Left ventricle myocardium inferior (tissue), 1 donor: ENCODE measurements around the gene FBLN5. TPM values are rescaled to one million over a fixed set of nuclear protein-coding genes. Genes with fewer than 3 reads are reported as not detected.

Experiments
- DNase-seq: peaks from one replicate; pipeline ENCODE4 v3.0.0-alpha.2; 2020
- H3K27ac ChIP-seq: fragments of 200-600 bp; replicated peaks from 2 replicates; pipeline ENCODE4 v1.8.0; 2021
- H3K27me3 ChIP-seq: fragments of 200-600 bp; 2 replicates; pipeline ENCODE4 v1.8.0; 2021; ENCODE audit warnings: low read depth
- H3K36me3 ChIP-seq: fragments of 200-600 bp; 2 replicates; pipeline ENCODE4 v1.8.0; 2021
- H3K4me1 ChIP-seq: fragments of 200-600 bp; 2 replicates; pipeline ENCODE4 v1.8.0; 2021
- H3K4me3 ChIP-seq: fragments of 200-600 bp; 2 replicates; pipeline ENCODE4 v1.8.0; 2021; ENCODE audit warnings: mild to moderate bottlenecking, moderate library complexity
- H3K9me3 ChIP-seq: fragments of 200-600 bp; replicated peaks from 2 replicates; pipeline ENCODE4 v1.8.0; 2021
- intact Hi-C: fragments of 100-400 bp; cut with micrococcal nuclease; formaldehyde crosslinking; loops from one replicate; pipeline ENCODE4 v1.11.0; 2022
- total RNA-seq: library from RNA; stranded (reverse); fragmentation: NEBNext Ultra II Directional; extraction: Animal tissue kit (Norgen Biotek cat#: 25700); gene quantifications from one replicate; pipeline ENCODE4 v1.2.1, GENCODE V29; 2021
- TF ChIP-seq, protein P1 (sequence below): fragments of 200-600 bp; IDR thresholded peaks from 2 replicates; pipeline ENCODE4 v1.8.0; 2021; ENCODE audit warnings: antibody characterized with exemption, mild to moderate bottlenecking, borderline replicate concordance
- donor health status: DM: no; HTN: yes; CAD: no; lungs with severe emphysema.

Gene FBLN5
- total RNA-seq, 1 donor from 2014 or later = 62.5 TPM

DNA sequence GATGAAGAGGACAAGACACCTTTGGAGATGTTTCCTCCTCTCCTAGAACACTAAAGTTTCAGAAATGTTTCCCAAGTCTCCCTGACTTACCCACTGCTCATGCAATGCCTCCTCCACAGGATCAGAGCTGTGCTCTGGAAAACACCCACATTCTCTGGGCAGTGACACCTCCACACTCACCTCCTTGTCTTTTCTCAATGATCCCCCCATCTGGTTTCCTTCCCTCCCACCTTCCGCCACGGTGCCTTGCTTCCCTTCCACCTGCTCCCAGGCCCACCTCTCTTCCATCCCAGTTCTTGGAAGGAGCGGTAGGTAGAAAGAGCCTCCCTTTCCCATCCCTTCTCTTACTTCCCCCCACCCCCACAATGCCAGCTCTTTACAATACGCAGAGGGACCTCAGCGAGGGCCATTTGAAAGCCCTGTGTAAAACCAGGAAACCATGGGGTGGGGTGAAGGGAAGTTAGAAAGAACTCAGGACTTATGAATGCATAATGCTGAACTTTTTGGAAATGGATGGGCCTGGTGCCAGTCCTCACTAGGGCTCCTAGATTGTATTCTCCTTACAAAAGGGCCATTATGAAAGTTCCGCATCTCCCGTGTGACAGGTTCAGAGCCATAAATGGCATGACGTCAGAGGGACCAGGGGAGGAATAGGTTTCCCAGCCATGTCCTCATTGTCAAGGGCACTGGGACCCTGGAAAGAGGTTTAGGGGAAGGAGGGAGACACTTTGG, 12.8 kb downstream of the FBLN5 start:
- H3K4me3 ChIP-seq = no peak overlapping the region
- H3K4me1 ChIP-seq = peaks cover 24% of the 10 kb centered on the region
- peaks cover 26% of the 10 kb centered on the region for H3K27me3 ChIP-seq
- no peak for DNase-seq
- intact Hi-C loops = no loop called here
- peak overlapping the region; percentile 55 for H3K27ac ChIP-seq
- TF ChIP-seq, protein P1, sequence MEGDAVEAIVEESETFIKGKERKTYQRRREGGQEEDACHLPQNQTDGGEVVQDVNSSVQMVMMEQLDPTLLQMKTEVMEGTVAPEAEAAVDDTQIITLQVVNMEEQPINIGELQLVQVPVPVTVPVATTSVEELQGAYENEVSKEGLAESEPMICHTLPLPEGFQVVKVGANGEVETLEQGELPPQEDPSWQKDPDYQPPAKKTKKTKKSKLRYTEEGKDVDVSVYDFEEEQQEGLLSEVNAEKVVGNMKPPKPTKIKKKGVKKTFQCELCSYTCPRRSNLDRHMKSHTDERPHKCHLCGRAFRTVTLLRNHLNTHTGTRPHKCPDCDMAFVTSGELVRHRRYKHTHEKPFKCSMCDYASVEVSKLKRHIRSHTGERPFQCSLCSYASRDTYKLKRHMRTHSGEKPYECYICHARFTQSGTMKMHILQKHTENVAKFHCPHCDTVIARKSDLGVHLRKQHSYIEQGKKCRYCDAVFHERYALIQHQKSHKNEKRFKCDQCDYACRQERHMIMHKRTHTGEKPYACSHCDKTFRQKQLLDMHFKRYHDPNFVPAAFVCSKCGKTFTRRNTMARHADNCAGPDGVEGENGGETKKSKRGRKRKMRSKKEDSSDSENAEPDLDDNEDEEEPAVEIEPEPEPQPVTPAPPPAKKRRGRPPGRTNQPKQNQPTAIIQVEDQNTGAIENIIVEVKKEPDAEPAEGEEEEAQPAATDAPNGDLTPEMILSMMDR = no peak
- H3K36me3 ChIP-seq = peaks cover 6% of the 10 kb centered on the region
- H3K9me3 ChIP-seq = peaks cover under 1% of the 10 kb centered on the region

- Histone ChIP-seq H3K36me3 (no peaks in the 10 kb centered on the region), H3K4me1 (peaks cover 36% of the 10 kb centered on the region), H3K27me3 (peaks cover 35% of the 10 kb centered on the region), H3K4me3 (no peak overlapping the region), H3K27ac (peak overlapping the region; percentile 55), H3K9me3 (no peaks in the 10 kb centered on the region)
- intact Hi-C loops = no loop called here
- DNase-seq = no peak
- TF ChIP-seq, protein P1 = no peak
These were observed 15.9 kb downstream of the FBLN5 start for GRCh38 chr14:91931478-91932088.

GRCh38 chr14:91929700-91930099, 17.8 kb downstream of the FBLN5 start:
- TF ChIP-seq, protein P1 = no peak
- Histone ChIP-seq H3K27ac (peak overlapping the region; percentile 40), H3K36me3 (no peaks in the 10 kb centered on the region), H3K4me1 (peaks cover 50% of the 10 kb centered on the region), H3K4me3 (no peak overlapping the region), H3K9me3 (no peaks in the 10 kb centered on the region), H3K27me3 (peaks cover 41% of the 10 kb centered on the region)
- no peak for DNase-seq
- intact Hi-C loops = no loop called here

DNA sequence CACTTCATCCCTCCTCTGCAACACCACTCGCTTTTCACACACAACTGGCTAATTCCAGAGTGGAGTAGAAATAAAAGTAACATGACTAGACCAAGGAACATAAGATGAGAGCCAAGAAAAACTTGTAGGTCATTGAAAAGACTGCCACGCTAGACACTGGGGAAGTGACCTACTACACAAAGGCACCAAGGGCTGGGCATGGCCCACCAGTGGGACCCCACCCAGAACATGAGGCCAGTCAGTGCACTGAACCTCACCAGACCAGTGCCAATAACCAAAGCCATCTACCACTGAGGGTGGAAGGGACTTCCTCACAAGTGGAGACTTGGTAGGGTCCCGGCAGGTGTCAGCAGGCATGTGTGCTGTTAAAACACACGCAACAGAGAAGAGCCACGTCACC, 19.7 kb downstream of the FBLN5 start:
- intact Hi-C loops = no loop called here
- peaks cover 45% of the 10 kb centered on the region for H3K4me1 ChIP-seq
- no peaks in the 10 kb centered on the region for H3K36me3 ChIP-seq
- H3K4me3 ChIP-seq = no peak overlapping the region
- no peak for DNase-seq
- peak overlapping the region; percentile 11 for H3K27ac ChIP-seq
- H3K27me3 ChIP-seq = peaks cover 38% of the 10 kb centered on the region
- H3K9me3 ChIP-seq = no peaks in the 10 kb centered on the region
- TF ChIP-seq, protein P1 = no peak

- Histone ChIP-seq H3K9me3 (no peaks in the 10 kb centered on the region), H3K4me1 (peaks cover 45% of the 10 kb centered on the region), H3K27me3 (peaks cover 38% of the 10 kb centered on the region), H3K36me3 (no peaks in the 10 kb centered on the region), H3K4me3 (no peak overlapping the region), H3K27ac (peak overlapping the region; percentile 11)
- DNase-seq = no peak
- intact Hi-C loops = no loop called here
- TF ChIP-seq, protein P1 = no peak
These were observed 20.3 kb downstream of the FBLN5 start for GRCh38 chr14:91927191-91927590.
